ENCODE data around the gene TCHHL1.

The TCHHL1 gene
- 0 to 0.09 reads per million in 2 donors for total RNA-seq

DNA sequence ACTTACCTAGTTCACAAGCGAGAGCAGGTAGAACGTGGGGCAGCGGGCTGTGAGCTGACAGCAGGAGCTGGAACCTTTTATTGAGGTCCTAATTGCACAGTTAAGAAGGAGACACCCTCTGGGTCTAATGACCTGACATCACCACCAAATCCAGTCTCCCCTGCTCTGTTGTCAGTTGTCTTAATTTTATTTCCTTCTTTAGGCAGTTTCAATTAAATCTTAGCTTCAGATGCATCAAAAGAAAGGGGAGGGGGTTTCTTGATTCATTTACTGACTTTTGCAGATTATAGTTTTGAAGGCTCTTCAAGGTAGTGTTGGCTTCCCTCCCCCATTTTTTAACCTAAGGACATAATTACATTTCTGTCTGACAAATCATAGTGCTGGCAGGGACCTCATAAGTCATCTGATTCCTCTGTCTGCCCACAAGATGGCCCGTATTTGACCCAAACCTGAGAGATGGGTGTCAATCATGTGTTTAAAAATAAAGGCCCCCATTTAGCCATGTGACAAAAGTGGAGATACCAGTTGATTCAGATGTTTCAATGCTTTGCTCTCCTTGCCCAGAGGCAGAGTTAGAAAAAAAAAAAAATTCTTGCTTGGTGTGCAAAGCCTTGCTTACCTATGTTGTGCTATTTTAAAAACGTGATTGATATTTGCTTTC, at the start of gene TCHHL1:
Gene TCHHL1, minus strand, starts transcription at position 51 of the 661 bp plus-strand sequence. CDS start 921 bp downstream, outside the sequence.
- DNase-seq: no peak

DNA sequence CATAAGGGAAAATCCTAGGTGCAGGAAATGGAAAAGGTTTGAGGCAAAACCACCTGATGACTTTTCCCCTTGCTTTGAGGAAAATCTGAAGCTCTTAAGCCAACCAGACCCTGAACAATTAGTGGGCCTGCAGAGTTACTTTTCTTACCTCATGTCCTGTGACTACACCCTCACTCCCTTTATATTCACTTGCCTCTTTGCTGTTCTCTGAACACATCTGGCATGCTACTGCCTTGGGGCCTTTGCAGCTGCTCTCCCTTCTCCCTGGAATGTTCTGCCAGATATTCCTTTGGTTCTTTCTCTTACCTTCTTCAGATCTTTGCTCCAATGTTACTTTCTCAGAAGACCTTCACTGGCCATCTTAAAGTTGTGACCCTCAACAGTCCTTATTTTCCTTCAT, 48.4 kb upstream of the TCHHL1 start:
- DNase-seq: no peak

DNA sequence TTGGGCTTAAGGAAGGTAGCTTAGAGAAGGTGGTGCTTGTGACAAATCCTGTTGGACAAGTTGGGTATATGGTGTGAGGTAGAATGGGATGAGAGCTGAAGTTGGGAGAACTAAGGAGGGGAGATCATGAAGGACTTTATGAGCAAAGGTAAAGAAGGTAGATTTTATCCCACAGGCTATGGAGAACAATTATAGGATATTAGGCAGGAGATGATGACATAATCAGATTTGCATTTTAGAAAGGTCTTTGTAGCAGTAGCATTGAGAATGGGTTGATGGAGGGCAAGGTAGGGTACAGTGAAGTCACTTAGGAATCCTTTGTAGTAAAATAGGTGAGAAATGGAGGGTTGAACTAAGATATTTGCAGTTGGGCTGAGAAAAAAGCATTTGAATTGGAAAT, 41.3 kb upstream of the TCHHL1 start:
- DNase-seq: no peak

DNA sequence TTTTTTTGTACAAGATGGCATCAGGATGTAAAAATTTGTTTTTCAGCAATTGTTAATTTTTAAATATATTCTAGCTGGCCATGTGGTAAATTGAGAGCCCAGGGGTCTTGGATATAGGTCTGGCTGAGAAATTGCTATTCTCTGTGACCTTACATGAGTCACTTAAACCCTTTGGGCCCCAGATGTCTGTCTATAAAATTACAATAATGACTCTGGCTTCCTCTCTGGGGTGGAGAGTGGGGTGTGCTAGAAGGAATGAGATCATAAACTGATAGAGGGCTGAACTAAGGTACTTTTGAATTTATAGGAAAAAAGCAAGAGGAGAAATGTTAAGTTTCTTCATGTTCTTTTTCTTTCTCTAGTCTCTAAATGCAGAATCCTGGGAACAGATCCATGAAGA, 38.8 kb upstream of the TCHHL1 start:
- no peak for DNase-seq

DNA sequence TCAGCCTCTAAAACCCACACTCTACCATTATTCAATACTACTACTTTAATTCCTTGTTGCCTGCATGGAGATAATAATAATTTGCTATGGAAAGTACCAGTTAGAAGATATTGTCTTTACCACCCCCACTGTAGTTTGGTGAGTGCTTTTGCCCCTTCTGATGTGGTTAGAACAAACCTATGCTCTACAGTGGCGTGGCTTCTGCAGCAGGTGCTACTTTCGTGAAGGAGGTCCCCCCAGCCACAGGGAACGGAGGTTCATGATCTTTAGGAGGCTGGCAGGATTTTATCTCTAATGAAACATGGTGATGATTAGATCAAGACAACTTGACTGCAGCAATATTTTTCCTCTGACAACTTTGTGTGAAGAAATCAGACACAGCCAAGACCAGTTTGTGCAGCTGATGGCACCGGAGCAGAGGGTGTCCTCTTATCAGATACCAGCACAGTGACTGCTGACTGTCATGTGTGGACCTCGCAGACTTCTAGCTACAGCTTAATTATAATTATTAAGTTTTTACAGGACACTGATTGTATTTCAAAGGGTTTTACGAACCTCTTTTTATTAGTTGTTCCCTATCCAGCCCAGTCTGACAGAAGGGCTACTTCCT, 37.1 kb upstream of the TCHHL1 start:
- DNase-seq: no peak

DNA sequence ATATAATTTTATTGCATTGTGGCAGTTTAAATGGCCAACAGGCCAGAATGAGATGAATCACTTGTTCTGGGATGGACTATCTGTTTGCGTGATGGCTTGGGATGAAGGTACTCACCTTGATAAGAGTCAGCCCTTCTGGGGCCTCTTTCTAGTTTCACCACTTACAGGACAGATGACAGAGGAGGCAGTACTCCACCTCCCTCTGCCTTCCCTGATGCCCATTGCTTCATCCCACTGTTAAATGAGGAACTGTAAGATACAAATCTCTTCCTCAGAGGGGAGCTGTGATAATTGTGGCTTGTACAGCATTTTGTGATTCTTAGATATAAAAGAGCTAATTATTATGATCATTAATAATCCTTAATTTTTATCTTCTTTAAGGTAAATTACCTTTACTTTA, 30.1 kb upstream of the TCHHL1 start:
- no peak for DNase-seq

DNA sequence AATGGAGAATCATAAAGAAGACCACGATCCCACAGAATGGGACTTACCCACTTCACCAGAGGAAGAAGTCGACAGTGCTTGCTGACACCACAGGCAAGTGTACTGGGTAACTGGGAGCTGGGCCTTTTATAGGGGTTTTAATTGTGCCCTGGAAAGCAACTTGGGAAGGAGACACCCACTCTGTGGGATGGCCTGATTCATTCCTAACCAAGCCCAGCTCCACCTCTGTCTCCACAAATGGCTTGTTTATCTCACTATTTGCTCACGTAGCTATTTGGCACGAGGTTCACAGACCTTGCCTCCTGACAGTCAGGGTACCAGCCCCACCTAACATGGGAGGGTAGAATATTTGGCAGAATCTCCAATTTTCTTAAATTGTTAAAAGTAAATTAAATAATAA, 26.5 kb upstream of the TCHHL1 start, which contains the start of gene TCHH:
Gene TCHH, minus strand, starts transcription at position 101 of the 400 bp plus-strand sequence. CDS start 1,364 bp downstream, outside the sequence.
- DNase-seq: no peak

DNA sequence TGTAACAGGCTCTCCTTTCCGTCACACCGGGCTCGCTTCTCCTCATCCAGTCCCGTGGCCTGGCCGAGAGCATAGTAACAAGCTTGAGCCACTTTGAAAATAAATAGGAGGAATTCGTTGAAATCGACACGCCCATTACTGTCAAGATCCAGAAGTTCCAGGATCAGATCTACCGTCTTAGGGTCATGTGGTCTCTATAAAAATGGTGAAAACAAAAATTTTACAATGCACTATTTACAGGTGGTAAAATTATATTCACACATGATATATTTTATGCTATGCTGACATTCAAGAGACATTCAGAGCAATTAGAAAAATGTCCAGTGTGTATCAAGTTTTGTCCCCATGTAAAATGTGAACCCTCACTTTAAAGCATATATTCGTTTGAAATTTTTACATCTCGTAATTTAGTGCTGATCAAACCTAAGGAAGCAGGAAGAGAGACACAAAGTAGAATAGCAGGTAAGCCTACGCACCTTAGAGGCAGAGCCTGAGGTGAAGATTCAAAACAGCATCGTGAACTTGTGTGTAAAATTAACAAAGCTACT, 24.1 kb upstream of the TCHHL1 start:
- no peak for DNase-seq

DNA sequence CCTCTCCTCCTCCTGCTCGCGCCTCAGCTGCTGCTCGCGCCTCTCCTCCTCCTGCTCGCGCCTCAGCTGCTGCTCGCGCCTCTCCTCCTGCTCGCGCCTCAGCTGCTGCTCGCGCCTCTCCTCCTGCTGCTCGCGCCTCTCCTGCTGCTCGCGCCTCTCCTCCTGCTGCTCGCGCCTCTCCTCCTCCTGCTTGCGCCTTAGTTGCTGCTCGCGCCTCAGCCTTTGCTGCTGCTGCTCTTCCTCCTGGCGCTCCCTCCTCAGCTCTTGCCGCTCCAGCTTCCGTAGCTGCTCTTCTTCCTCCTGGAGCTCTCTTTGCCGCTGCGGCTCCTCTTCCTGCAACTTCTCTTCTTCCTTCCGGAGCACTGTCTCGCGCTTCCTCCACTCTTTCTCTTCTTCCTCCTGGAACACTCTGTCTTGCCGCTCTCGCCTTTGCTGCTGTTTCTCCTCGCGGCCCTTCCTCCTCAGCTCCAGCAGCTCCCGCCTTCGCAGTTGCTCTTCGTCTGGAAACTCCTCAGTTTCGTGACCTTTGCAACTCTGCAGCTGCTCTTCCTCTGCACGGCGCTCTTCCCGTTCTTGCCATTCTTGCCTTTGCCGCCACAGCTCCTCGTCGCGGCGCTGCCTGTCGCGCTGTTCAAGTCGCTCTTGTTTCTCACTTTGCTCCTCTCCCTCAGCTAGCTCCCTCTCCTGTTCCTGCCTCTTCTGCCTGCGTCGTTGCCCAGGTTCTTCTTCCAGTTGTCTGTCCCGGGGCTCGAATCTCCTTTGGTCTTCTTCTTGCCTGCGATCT, 23.4 kb upstream of the TCHHL1 start:
- no peak for DNase-seq

DNA sequence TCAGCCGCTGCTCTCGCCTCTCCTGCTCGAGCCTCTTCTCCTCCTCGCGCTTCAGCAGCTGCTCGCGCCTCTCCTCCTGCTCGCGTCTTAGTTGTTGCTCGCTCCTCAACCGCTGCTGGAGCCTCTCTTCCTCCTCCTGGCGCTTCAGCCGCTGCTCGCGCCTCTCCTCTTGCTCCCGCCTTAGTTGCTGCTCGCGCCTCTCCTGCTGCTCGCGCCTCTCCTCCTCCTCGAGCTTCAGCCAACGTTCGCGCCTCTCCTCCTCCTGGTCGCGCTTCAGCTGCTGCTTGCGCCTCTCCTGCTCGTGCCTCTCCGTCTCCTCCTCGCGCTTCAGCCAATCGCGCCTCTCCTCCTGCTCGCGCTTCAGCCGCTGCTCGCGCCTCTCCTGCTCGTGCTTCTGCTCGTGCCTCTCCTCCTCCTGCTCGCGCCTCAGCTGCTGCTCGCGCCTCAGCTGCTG, 22.7 kb upstream of the TCHHL1 start:
- no peak for DNase-seq

DNA sequence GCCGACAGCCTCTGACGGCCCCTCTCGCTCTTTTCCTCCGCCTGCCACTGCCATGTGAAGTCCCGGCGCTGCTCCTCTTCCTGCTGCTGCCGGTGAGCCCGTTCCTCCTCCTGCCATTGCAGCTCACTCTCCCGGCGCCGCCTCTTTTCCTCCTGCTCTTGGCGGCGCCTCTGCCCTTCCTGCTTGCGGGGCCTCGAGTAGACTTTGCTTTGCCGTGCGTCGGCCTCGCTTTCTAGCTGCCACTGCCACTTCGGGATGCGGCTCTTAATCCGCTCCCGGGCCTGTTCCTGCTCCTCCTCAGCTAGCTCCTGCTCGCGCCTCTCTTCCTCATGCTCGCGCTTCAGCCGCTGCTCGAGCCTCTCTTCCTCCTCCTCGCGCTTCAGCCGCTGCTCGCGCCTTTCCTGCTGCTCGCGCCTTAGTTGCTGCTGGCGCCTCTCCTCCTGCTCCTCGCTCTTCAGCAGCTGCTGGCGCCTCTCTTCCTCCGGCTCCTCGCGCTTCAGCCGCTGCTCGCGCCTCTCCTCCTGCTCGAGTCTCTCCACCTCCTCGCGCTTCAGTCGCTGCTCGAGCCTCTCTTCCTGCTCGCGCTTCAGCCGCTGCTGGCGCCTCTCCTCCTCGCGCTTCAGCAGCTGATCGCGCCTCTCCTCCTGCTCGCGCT, 22.1 kb upstream of the TCHHL1 start:
- no peak for DNase-seq

DNA sequence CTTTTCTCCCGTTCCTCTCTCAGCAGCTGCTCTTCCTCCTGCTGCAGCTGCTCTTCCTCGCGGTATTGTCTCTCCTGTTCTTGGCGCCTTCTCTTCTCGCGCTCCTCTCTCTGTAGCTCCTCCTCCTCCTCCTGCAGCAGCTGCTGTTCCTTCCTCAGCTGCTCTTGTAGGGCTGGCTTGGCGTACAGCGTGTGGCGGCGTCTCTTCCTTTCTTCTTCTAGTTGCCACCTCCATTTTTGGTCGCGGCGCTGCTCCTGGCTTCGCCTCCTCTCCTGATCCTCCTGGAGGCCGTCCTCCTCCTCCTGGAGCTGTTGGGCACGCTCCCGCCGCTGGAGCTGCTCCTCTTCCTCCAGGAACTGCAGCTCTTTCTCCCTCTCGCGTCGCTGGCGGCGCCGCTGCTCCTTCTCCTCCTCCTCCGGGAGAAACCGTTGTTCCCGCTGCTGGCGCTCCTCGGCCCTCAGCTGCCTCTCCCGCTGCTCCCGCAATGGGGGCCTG, 21.5 kb upstream of the TCHHL1 start:
- no peak for DNase-seq

DNA sequence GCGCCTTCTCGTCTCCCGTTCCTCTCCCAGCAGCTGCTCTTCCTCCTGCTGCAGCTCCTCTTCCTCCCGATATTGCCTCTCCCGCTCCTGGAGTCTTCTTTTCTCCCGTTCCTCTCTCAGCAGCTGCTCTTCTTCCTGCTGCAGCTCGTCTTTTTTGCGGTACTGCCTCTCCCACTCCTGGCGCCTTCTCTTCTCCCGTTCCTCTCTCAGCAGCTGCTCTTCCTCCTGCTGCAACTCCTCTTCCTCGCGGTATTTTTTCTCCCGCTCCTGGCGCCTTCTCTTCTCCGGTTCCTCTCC, 21.1 kb upstream of the TCHHL1 start:
- DNase-seq: no peak

DNA sequence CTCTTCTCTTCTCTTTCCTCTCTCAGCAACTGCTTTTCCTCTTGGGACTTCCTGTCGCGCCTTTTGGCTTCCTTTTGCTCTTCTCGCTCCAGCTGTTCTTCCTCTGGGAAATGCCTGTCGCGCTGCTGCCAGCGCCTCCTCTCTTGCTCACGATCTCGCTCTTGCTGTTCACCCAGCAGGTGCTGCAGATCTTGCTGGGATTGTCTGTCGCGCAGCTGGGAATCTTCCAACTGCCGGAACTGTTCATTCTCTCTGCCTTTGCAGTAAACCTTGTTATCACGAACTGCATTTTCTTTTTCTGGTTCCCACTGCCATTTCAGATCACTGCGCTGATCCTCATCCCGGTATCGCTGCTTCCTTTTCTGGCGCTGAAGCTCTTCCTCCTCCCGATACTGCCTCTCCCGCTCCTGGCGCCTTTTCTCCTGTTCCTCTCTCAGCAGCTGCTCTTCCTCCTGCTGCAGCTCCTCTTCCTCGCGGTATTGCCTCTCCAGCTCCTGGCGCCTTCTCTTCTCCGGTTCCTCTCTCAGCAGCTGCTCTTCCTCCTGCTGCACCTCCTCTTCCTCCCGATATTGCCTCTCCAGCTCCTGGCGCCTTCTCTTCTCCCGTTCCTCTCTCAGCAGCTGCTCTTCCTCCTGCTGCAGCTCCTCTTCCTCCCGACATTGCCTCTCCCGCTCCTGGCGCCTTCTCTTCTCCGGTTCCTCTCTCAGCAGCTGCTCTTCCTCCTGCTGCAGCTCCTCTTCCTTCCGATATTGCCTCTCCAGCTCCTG, 20.6 kb upstream of the TCHHL1 start:
- DNase-seq: no peak

DNA sequence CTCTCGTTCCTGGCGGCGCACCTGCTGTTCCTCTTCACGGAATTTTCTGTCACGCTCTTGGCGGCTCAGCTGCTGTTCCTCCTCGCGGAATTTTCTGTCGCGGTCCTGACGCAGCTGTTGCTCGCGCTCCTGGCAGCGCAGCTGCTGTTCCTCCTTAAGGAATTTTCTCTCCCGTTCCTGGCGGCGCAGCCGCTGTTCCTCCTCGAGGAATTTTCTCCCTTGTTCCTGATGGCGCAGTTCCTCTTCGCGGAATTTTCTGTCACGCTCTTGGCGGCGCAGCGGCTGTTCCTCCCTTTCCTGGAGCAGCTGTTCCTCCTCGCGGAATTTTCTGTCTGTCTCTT, 20.0 kb upstream of the TCHHL1 start:
- DNase-seq: no peak

DNA sequence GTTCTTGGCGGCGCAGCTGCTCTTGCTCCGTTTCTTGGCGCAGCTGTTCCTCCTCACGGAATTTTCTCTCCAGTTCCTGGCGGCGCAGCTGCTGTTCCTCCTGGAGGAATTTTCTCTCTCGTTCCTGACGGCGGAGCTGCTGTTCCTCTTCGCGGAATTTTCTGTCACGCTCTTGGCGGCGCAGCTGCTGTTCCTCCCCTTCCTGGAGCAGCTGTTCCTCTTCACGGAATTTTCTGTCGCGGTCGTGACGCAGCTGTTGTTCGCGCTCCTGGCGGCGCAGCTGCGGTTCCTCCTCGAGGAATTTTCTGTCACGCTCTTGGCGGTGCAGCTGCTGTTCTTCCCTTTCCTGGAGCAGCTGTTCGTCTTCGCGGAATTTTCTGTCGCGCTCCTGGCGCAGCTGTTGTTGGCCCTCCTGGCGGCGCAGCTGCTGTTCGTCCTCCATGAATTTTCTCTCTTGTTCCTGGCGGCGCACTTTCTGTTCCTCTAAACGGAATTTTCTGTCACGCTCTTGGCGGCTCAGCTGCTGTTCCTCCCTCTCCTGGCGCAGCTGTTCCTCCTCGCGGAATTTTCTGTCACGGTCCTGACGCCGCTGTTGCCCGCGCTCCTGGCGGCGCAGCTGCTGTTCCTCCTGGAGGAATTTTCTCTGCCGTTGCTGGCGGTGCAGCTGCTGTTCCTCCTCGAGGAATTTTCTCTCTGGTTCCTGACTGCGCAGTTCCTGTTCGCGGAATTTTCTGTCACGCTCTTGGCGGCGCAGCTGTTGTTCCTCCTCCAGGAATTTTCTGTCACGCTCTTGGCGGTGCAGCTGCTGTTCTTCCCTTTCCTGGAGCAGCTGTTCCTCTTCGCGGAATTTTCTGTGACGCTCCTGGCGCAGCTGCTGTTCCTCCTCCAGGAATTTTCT, 19.4 kb upstream of the TCHHL1 start:
- DNase-seq: no peak

DNA sequence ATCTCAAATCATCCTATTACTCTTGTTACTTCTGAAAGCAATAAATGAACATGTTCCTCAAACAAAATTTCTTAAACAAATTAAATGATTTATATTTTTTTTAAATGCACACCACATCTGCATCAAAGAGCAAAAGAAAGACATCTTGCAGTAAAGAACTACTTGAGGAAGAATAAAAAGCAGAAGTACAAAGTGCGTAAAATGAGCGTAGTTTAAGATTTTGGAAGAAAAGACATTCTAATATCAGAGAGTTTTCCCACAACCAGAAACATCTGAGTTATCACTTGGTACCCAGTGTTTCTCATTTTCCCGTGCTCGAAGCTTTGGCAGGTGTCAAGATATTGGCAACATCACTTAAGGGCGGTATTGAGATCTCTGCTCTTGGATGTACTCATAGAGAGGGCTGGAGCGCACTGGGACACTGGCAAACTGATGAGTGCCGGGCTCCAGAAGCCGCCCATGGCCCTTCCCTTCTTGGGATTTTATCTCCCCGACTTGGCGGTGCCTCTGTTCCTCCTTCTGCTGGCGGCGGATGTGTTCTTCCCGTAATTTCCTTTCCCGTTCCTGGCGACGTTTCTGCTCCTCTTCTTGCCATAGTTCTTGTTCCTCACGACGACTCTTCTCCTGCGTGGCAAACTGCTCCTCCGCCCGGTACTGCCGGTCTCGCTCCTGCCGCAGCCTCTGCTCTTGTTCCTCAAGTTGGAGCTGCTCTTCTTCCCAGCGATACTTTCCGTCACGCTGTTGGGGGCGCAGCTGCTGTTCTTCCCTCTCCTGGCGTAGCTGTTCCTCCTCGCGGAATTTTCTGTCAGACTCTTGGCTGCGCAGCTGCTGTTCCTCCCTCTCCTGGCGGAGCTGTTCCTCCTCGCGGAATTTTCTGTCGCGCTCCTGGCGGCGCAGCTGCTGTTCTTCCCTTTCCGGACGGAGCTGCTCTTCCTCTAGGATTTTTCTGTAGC, 18.4 kb upstream of the TCHHL1 start:
- DNase-seq: no peak

DNA sequence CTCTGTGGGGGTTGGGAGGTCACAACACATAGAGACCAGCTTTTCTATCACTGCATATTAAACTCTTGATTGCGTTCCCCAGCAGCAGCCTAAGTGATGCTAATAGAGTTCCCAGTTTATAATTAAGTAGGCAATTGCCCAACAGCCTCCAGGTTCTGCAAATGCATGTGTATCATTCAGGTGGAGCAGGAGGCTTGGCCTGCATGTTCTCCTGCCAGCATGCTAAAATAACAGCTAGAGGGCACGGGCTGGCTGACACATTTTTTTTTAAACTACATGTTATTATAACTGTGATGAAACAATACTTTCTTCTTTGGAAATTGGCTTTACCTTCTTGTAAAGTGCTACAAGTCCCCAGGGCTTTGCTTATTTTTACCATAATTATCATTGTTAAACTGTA, 16.0 kb upstream of the TCHHL1 start:
- DNase-seq: no peak

DNA sequence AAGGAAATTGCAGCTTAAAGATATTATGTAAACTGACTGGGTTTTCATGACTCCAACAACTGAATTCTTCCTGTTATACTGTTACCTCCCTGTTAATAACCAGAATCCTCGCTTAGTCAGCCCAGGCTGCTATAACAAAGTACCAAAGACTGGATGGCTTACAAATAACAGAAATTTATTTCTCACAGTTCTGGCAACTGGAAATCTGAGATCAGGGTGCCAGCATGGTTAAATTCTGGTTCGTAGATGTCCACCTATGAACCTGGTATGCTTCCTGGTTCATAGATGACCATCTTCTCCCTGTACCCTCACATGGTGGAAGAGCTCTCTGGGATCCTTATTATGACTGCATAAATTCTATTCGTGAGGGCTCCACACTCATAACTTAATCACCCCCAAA, 8.1 kb upstream of the TCHHL1 start:
- no peak for DNase-seq

DNA sequence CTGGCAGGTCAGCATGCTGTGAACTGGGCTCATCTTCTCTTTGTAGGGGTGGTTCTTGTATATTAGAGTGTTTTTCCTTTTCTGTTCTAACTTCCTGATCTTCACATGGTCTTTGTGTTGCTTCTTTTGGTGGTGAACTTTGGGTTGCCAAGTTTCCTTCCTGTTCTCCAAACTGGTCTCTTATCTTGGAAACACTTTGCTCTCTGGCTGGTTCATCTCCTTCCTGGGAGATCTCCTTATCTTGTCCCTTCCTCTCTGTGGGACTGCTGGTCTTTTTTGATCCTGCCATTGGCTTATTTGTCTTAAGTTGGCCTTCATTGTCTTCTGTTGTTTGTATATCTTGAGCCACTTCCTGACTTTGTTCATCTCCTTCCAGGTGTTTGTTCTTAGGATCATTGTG, 2.1 kb downstream of the TCHHL1 start:
- no peak for DNase-seq

Measured in activated gamma-delta T cell (primary cell).